PFSK-1 (cell line): ENCODE measurements around the gene ENTPD1. TPM values are rescaled to one million over a fixed set of nuclear protein-coding genes. Genes with fewer than 3 reads are reported as not detected.

Experiments used
- FOXP2 ChIP-seq: optimal IDR thresholded peaks from 2 replicates; pipeline ENCODE3; 2011; ENCODE audit warnings: borderline replicate concordance, control low read depth, inconsistent platforms; ENCODE audit not compliant: insufficient read depth; ENCODE audit errors: extremely low read length, extremely low read depth
- POLR2AphosphoS5 ChIP-seq: IDR thresholded peaks from 2 replicates; pipeline ENCODE4 v1.6.1; 2012; ENCODE audit warnings: low read depth, mild to moderate bottlenecking, control low read depth, low read length, moderate library complexity
- REST ChIP-seq, 2 experiments: IDR thresholded peaks; 2 replicates each; pipeline versions ENCODE4 v1.6.1 to v1.8.0; 2011 to 2012; ENCODE audit warnings: low read depth in 2 of 2, low read length in 2 of 2, control low read depth in 1 of 2, inconsistent platforms in 1 of 2, mild to moderate bottlenecking in 1 of 2, moderate library complexity in 1 of 2; ENCODE audit not compliant: insufficient read depth in 1 of 2
- SIN3A ChIP-seq: IDR thresholded peaks from 2 replicates; pipeline ENCODE4 v1.6.1; 2012; ENCODE audit warnings: mild to moderate bottlenecking, low read length, moderate library complexity, borderline replicate concordance; ENCODE audit not compliant: insufficient read depth
- TAF1 ChIP-seq: IDR thresholded peaks from 2 replicates; pipeline ENCODE4 v1.6.1; 2012; ENCODE audit warnings: low read length, control low read depth, borderline replicate concordance; ENCODE audit not compliant: insufficient read depth
- polyA plus RNA-seq: library from polyadenylated mRNA; unstranded; fragments of >200 nt; gene quantifications from one replicate; pipeline ENCODE4 v1.2.1, GENCODE V29; 2012; ENCODE audit warnings: low read depth, missing spikeins; ENCODE audit not compliant: insufficient read length

Gene ENTPD1
- polyA plus RNA-seq: 2.1 TPM

GRCh38 chr10:95756041-95756761 is at the start of gene ENTPD1:
Gene ENTPD1, plus strand, starts transcription at chr10:95756163. Its CDS starts 77 bp downstream, at chr10:95756240.
- TF ChIP-seq SIN3A: no peak
- TF ChIP-seq TAF1: no peak
- TF ChIP-seq FOXP2: no peak
- TF ChIP-seq POLR2AphosphoS5: no peak
- TF ChIP-seq REST (IDR thresholded peaks at IDR 0.05; ENCODE audit: insufficient read depth in 1 of 2, low read depth in 2 of 2, low read length in 2 of 2): no peak

GRCh38 chr10:95706573-95706972 is 49.4 kb upstream of the ENTPD1 start:
- TF ChIP-seq FOXP2 (no peak), POLR2AphosphoS5 (no peak), TAF1 (no peak), REST (IDR thresholded peaks at IDR 0.05; ENCODE audit: insufficient read depth in 1 of 2, low read depth in 2 of 2, low read length in 2 of 2) (no peak), SIN3A (no peak)

- TF ChIP-seq SIN3A (no peak), REST (IDR thresholded peaks at IDR 0.05; ENCODE audit: insufficient read depth in 1 of 2, low read depth in 2 of 2, low read length in 2 of 2) (no peak), POLR2AphosphoS5 (no peak), TAF1 (no peak), FOXP2 (no peak)
Measured at GRCh38 chr10:95706990-95707389, 49.0 kb upstream of the ENTPD1 start.

- no peak for TF ChIP-seq SIN3A
- TF ChIP-seq REST (IDR thresholded peaks at IDR 0.05; ENCODE audit: insufficient read depth in 1 of 2, low read depth in 2 of 2, low read length in 2 of 2): no peak
- no peak for TF ChIP-seq TAF1
- TF ChIP-seq POLR2AphosphoS5: no peak
- no peak for TF ChIP-seq FOXP2
Measured at GRCh38 chr10:95711492-95711891, 44.5 kb upstream of the ENTPD1 start.
